ENCODE data around the gene NPM3. TPM values are rescaled to one million over a fixed set of nuclear protein-coding genes. Genes with fewer than 3 reads are reported as not detected.

The NPM3 gene
- polyA plus RNA-seq, 1 donor, result 56.9 TPM

DNA sequence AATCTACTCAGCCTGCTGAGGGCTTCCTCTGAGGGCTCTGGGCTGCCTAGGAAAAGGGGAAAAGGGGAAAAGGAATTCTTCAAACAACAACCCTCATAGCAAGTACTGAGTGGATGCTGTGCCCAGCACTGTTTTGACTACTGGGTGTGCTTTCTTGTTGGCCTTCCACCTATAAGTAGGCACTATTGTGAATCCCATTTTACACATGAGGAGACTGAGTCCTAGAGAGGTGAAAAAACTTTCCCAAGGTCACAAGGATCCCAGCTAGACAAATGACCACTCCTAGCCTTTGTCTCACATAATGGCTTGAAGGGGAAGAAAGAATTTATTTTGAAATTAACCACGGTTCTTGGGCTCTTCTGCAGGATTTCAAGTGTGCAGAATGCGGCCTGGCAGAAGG is 24.4 kb downstream of the NPM3 start:
- DNase-seq, result no peak

DNA sequence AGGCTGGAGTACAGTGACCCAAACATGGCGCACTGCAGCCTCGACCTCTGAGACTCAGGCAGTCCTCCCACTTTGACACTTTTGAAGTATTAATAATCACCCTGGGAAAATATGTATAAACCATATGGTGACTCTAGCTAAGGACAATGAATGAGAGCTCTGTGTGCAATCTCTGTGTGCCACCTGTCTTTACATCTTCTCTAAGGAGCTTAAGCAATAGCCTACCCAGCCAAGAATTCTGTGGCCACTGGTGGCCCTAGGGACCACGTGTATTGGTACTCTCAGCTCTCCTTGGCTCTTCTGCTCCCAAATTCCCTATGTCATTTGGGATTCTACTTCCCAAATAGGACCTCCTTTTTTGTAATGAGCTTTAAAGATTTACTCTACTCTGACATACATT is 31.0 kb downstream of the NPM3 start:
- DNase-seq, result no peak

DNA sequence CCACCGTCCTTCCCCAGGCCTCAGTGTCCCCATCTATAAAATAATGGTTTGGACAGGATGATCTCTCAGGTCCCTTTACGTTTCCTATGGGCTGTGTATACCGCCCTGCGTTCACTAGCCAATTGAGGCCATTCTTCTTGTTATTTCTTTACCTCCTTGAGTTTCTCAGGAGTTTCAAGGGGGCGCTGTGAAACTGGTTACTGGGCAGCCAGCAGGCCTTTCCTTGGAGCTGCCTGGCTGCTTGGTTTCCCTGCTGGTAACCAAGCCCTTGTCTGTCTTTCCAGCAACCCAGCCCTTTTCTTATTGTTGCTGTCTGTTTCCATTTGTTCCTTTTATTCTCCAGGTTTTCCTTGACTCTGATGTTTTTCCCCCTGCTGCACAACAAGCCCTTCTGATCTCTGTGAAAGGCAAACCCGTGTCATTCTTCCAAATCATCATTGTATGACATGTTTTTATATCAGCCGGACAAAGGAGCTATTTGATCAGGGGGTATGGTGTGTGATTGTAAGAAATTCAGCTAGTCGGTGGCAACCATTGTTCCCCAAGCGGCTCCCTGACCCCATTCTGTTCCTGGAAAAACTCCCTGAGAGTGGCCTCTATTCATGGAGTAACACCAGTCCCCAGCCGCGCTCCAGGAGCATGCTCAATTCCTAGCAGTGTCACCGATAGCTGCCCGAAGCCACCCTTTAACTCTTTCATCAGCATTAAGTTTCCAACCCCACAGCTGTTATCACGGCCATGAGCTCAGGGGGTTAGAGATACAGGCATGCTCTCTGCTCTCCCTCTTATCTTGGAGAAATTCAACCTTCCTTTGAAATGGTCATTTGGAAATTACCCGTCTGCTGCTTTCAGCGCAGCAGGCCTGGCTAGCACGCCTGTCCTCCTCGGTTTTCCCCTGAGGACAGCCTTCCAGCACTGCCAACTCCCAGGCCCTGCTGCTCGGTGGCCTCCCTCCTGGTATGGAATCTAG is 33.9 kb downstream of the NPM3 start:
- DNase-seq, result no peak

DNA sequence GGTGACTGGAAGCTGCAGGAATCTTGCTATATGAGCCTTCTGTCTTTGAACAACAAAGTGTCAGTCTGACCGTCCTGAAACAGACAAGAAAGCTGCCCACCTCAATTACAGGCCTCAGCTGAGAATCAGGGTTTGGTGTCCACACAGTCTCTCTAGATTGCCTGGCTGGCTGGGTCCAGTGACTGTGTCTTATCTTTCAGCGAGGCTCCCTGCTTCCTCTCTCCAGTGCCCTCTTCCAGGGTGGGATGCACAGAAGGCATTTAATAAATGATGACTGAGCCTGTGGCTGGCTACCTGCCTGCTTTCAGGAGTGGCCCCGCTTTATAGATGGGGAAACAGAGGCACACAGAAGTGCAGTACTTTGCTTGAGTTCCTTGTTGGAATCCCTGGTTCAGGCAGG is 34.8 kb downstream of the NPM3 start:
- no peak for DNase-seq

DNA sequence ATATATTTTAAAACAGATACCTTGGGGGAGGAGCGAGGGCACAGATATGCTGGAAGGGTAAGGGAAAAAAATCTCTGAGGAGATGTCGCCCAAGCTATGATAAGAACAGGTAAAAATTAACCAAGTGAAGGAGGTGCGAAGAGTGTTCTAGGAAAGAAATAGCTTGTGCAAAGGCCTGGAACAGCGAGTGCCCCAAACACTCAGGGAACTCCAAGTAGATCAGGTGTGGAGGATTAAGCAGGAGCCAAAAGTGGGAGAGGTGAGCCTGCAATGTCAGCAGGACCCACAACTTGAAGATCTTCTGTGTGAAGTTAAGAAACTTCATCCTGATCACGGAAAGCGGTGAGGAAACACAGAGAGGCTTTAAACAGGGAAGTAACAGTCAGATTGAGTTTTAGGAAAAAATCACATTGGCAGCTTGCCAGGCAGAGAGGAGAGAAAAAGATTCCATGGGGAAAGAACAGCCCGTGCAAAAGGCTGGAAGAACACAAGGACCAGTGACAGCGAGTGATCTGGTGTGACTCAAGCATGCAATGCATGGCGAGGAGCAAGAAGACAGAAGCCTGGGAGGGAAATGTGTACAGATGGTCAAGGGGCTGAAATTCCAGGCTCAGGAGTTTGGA is 38.1 kb downstream of the NPM3 start:
- no peak for DNase-seq

DNA sequence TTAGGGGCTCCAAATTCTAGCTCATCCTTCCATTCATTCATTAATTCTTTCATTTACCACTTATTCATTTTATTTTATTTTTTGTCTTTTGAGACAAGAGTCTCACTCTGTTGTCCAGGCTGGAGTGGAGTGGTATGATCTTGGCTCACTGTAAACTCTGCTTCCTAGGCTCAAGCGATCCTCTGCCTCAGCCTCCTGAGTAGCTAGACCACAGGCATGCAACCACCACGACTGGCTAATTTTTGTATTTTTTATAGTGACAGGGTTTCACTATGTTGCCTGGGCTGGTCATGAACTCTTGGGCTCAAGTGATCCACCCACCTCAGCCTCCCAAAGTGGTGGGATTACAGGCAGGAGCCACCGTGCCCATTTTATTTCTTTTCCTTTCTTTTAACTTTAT is 39.0 kb downstream of the NPM3 start:
- DNase-seq, result no peak

DNA sequence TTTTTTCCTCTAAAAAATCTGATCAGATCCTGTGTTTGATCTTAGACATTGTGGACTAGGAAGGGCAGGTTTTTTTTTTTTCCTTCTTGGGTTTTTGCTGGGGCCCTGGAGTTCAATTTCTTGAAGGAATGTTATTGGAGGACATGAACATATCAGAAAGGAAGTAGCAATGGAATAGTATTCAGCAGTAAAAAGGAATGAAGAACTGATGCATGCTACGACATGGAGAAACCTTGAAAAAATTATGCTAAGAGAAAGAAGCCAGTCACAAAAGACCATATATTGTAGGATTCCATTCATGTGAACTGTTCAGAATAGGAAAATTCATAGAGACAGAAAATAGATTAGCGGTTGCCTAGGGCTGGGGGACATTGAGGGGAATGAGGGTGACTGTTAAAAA is 41.3 kb downstream of the NPM3 start:
- DNase-seq, result no peak

DNA sequence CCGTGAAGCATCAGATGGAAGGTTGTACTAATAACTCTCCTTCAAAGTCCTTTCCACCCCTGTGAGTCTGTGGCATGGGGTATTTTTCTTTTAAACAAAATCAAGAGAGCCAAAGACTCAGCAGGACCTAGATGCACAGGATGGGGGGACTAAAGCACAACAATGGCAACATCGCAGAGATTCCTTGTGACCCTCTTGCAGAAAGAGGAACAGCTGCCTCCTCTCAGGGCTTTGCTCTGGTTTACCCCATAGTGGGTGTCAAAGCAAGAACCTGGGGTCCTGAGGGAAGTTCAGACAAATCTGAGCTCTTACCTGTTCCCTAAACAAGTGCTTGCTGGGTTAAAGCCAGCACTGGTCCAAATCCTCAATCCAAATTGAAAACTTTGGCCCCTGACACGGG is 46.6 kb downstream of the NPM3 start:
- DNase-seq, result no peak

DNA sequence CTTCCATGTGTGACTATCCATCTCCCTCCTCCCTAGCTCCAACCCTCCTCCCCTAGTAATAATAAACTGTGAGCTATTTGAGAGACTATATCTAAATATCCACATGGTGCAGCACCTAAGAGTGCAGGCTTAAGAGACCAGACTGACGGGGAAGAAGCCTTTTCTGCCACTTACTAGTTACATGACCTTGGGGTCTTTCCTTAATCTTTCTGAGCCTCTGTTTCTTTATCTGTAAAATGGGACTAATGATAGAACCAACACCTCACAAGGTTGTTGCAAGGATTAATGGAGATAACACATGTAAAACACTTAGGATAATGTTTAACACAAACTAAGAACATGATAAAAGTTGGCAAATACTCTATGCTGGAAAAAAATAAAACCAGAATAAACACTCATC is 51.1 kb downstream of the NPM3 start:
- DNase-seq, result no peak

Other genes with a start within 250 kb of the NPM3 start
- gene POLL, start 195.2 kb downstream of the NPM3 start, polyA plus RNA-seq (ENCODE audit: insufficient read length), result 28.9 TPM
- gene DPCD, start 195.1 kb downstream of the NPM3 start, polyA plus RNA-seq (ENCODE audit: insufficient read length), result 11.8 TPM
- 47.8 TPM for gene FBXW4, start 88.3 kb downstream of the NPM3 start, polyA plus RNA-seq (ENCODE audit: insufficient read length)
- 0.36 TPM for gene FGF8, start 7.3 kb downstream of the NPM3 start, polyA plus RNA-seq (ENCODE audit: insufficient read length)
- 115 TPM for gene OGA, start 35.0 kb upstream of the NPM3 start, polyA plus RNA-seq (ENCODE audit: insufficient read length)
- gene KCNIP2, start 60.4 kb upstream of the NPM3 start, polyA plus RNA-seq (ENCODE audit: insufficient read length), result 6.0 TPM